Right atrium auricular region (tissue), 2 donors: ENCODE data around the gene GSAP. TPM values are rescaled to one million over a fixed set of nuclear protein-coding genes. Genes with fewer than 3 reads are reported as not detected.
A peak's percentile ranks its signal among the peaks of the same experiment; 100 is the strongest.

Source experiments
- DNase-seq: peaks from one replicate; pipeline ENCODE4 v3.0.0-alpha.2; 2019; ENCODE audit warnings: low spot score
- H3K27ac ChIP-seq, 2 donors: fragments of 200-600 bp; sonication (generic); 1 replicate in 1 of 2; 2 replicates in 1 of 2; pipeline ENCODE4 v1.5.1; 2016 to 2019
- H3K27me3 ChIP-seq, 2 donors: fragments of 200-600 bp; sonication (generic); one replicate each; pipeline versions ENCODE4 v1.5.1 to v1.6.0; 2017 to 2019
- H3K36me3 ChIP-seq: fragments of 200-600 bp; sonication (generic); one replicate; pipeline ENCODE4 v1.5.1; 2016
- H3K4me1 ChIP-seq, 2 donors: fragments of 200-600 bp; sonication (generic); one replicate each; pipeline versions ENCODE4 v1.5.1 to v1.6.0; 2017 to 2019
- H3K4me3 ChIP-seq, 2 donors: fragments of 200-600 bp; sonication (generic); 1 replicate in 1 of 2; 2 replicates in 1 of 2; pipeline ENCODE4 v1.5.1; 2017 to 2019; ENCODE audit warnings: mild to moderate bottlenecking in 1 of 2, moderate library complexity in 1 of 2
- H3K9me3 ChIP-seq, 2 donors: fragments of 200-600 bp; sonication (generic); one replicate each; pipeline ENCODE4 v1.5.1; 2019
- CTCF ChIP-seq, 2 donors: fragments of 200-600 bp; sonication (generic); IDR thresholded peaks; one replicate each; pipeline ENCODE4 v1.5.1; 2019; ENCODE audit warnings: antibody characterized with exemption in 2 of 2
- total RNA-seq, 2 donors: library from RNA; depleted of rRNA; stranded (reverse); fragments of >200 nt; gene quantifications; one replicate each; pipeline ENCODE4 v1.1.0, GENCODE V29; 2016

Gene GSAP
- total RNA-seq, 2 donors from 2014 or later, result 6.4 to 13.5 TPM

- Histone ChIP-seq H3K4me1 (no peaks in the 10 kb centered on the region), H3K27me3 (no peaks in the 10 kb centered on the region), H3K36me3 (no peaks in the 10 kb centered on the region), H3K27ac (no peak overlapping the region), H3K9me3 (no peaks in the 10 kb centered on the region), H3K4me3 (no peak overlapping the region)
- no peak for TF ChIP-seq CTCF (IDR thresholded peaks at IDR 0.05)
- no peak for DNase-seq
Measured at GRCh38 chr7:77460057-77460486, 43.9 kb upstream of the GSAP start.

- no peak for DNase-seq
- H3K4me3 ChIP-seq, result no peak overlapping the region
- no peaks in the 10 kb centered on the region for H3K27me3 ChIP-seq
- peaks cover 0 to 3% of the 10 kb centered on the region in 2 donors for H3K4me1 ChIP-seq
- no peaks in the 10 kb centered on the region for H3K36me3 ChIP-seq
- H3K27ac ChIP-seq, result no peak overlapping the region
- H3K9me3 ChIP-seq, result no peaks in the 10 kb centered on the region
- no peak for TF ChIP-seq CTCF (IDR thresholded peaks at IDR 0.05)
Measured at GRCh38 chr7:77459311-77459726, 43.2 kb upstream of the GSAP start.

- Histone ChIP-seq H3K4me1 (peaks cover 0 to 8% of the 10 kb centered on the region in 2 donors), H3K4me3 (no peak overlapping the region), H3K27ac (no peak overlapping the region), H3K9me3 (no peaks in the 10 kb centered on the region), H3K36me3 (no peaks in the 10 kb centered on the region), H3K27me3 (no peaks in the 10 kb centered on the region)
- no peak for TF ChIP-seq CTCF (IDR thresholded peaks at IDR 0.05)
- DNase-seq, result no peak
Measured at GRCh38 chr7:77458786-77459185, 42.6 kb upstream of the GSAP start.

GRCh38 chr7:77457779-77458178 lies 41.6 kb upstream of the GSAP start:
- TF ChIP-seq CTCF (IDR thresholded peaks at IDR 0.05), result no peak
- H3K27me3 ChIP-seq, result no peaks in the 10 kb centered on the region
- no peaks in the 10 kb centered on the region for H3K9me3 ChIP-seq
- DNase-seq, result no peak
- no peak overlapping the region for H3K4me3 ChIP-seq
- H3K27ac ChIP-seq, result no peak overlapping the region
- H3K36me3 ChIP-seq, result no peaks in the 10 kb centered on the region
- H3K4me1 ChIP-seq, result peaks cover 0 to 18% of the 10 kb centered on the region in 2 donors

- Histone ChIP-seq H3K27me3 (no peaks in the 10 kb centered on the region), H3K4me1 (peaks cover 0 to 19% of the 10 kb centered on the region in 2 donors), H3K36me3 (no peaks in the 10 kb centered on the region), H3K27ac (no peak overlapping the region), H3K9me3 (no peaks in the 10 kb centered on the region), H3K4me3 (no peak overlapping the region)
- TF ChIP-seq CTCF (IDR thresholded peaks at IDR 0.05), result no peak
- DNase-seq, result no peak
Measured at GRCh38 chr7:77456696-77457095, 40.5 kb upstream of the GSAP start.

GRCh38 chr7:77455321-77455720 lies 39.2 kb upstream of the GSAP start:
- no peak for TF ChIP-seq CTCF (IDR thresholded peaks at IDR 0.05)
- no peaks in the 10 kb centered on the region for H3K27me3 ChIP-seq
- peak; percentile 60 for DNase-seq
- H3K4me3 ChIP-seq, result no peak overlapping the region
- no peak overlapping the region for H3K27ac ChIP-seq
- no peaks in the 10 kb centered on the region for H3K9me3 ChIP-seq
- H3K36me3 ChIP-seq, result no peaks in the 10 kb centered on the region
- peaks cover 0 to 19% of the 10 kb centered on the region in 2 donors for H3K4me1 ChIP-seq
